SH-SY5Y (cell line): ENCODE results near the gene ZNF789.

Experiments used
- GATA2 ChIP-seq: IDR thresholded peaks from 2 replicates; pipeline ENCODE4 v1.6.1; 2011; ENCODE audit warnings: mild to moderate bottlenecking, low read depth, low read length
- GATA3 ChIP-seq: IDR thresholded peaks from 2 replicates; pipeline ENCODE4 v1.6.1; 2011; ENCODE audit warnings: low read depth, mild to moderate bottlenecking, low read length, moderate library complexity

DNA sequence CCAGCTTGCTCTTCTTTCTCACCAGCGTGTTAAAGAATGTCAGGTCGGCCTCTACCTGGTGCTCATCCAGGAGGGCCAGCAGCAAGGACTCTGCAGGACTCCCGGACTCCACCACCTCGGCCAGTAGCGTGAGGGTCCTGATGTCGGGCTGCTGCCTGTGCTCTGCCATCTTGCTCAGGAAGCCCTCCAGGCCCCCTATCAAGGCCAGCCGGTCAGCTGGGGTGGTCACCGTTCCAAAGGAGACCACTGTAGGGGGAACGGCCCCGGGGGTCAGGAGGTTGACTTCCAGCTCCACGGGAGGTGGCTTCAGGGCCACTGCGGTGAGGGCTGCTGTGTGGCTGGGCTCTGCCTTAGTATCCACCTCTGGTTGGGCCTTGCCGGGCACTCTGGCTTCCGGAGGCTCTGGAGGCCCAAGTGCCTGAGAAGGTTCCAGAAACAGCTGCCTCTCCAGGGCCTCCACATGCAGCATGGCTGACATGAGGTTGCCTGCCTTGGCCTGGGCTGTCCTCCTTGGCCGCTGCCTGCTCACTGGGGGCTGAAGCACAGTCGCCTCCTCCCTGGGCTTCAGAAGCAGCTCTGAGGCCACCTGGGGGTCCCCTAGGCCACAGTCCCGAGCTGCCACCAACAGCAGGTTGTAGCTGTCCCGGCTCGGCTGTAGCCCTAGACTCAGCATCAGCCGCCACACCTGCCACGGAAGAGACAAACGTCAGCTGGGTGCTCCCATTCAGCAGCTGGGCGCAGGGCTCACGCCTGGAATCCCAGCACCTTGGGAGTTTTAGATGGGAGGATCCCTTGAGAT, 47.6 kb upstream of the ZNF789 start:
- TF ChIP-seq GATA2 (no peak), GATA3 (no peak)
